Eye (tissue), 1 donor: ENCODE data around the gene FAM149B1.
"Not testable (repeated sequence)": the region's sequence is repeated elsewhere in the genome, so short reads cannot be mapped to it uniquely, and the experiment has no call there.

Source experiments
- DNase-seq: peaks from one replicate; pipeline ENCODE4 v3.0.0-alpha.2; 2015

The FAM149B1 gene

DNA sequence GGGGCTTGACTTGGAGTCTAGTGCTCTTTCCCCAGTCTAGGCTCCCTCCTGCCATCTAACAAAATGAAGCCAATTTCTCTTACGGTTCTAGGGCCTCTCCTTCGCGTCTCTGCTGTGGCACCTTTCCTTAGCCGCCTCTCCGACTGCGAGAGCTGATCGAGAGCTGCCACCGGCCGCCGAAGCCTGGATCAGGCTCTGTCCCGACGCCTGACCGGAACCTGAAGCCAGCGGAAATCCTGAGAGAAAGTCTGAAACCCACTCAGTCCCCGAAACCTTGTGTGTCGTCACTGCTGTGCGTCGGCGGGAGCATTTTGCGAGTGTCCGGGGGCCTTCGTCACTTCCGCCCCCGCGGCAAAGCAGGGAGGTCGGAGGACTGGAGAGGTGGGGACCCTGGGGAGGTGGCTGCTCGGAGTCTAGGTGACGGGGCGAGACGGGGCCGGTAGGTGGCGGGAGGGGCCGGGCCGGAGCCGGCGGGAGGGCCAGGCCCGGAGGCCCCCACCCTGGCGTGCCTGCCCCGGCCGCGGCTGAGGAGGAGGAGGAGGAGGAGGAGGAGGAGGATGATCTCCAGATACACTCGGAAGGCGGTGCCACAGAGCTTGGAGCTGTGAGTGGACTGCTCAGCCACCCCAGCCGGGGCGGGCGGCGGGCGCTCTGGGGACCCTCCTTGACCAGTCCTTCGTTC lies at the start of gene FAM149B1, which contains the start of gene ECD:
Gene FAM149B1, plus strand, starts transcription at position 337 of the 682 bp plus-strand sequence. Its CDS starts 221 bp downstream, at position 558.
Gene ECD, minus strand, starts transcription at position 226 of the 682 bp plus-strand sequence. CDS start 4,071 bp downstream, outside the sequence.
- peak; percentile 99 for DNase-seq

DNA sequence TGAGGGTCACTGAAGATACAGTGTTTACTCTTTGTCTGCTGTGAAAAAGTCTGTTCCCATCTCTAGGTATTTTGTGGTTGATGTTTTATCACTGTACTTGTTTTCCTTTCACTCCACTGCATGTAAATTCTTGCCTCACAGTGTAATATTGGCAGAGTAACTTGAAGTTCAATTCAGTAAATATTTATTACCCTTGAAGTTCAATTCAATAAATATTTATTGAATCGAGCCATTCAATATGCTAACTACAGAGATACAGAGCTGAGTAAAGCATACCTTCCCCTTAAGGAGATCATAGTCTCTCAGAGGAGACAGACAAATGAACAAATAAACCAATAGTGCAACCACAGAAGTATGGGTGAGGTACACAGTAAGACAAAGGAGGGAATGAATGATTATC lies 48.5 kb upstream of the FAM149B1 start:
- DNase-seq = no peak

DNA sequence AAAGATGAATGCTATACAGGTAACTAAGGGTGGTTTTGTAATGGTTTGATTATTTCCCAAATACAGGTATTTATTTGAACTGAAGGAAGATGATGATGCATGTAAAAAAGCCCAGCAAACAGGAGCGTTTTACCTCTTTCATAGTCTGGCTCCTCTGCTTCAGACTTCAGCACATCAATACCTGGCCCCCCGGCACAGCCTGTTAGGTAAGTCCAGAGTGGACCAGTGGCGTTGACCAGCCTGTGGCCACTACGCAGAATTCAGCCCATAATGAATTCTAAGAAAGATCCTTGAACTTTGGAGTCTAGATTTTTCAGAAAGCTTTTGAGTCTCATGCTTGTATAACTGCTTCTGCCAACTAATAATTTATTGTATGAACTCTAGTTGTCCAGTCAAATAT lies 48.0 kb upstream of the FAM149B1 start:
- DNase-seq = no peak

DNA sequence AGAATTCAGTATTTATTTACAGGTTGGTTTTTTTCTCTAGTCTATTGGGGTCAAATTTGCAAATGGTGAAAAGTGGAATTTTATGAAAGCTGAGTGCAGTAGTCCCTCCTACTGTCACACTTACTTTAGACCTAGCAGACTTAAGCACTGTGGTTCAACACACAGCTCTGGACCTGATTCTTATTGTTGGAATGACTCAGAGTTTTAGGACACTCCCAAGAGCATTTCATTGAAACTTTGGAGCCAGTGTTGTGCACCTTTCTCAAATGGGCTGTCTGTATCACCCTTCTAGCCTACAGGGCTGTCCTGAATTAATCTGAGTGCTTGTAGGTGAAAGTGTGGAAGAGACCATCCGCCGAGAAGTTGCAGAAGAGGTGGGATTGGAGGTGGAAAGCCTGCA lies 41.6 kb upstream of the FAM149B1 start:
- DNase-seq = no peak

DNA sequence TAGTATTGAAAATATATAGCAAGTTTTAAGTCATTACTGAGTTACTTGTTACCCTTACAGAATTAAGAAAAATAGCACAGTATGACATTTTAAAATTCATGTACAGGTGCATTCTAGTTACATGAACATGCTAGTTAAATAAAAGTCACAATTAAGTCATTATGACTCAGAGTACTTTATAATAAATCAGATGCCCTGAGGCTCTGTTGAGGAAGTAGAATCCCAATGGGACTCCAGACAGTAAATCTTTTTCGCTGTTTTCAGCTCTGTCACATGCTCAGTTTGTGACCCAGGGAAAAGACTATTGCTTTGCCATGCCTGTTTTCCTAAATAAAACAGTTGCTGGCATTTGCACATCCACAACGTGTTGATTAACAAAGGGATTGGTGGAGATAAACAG lies 36.6 kb upstream of the FAM149B1 start:
- no peak for DNase-seq

DNA sequence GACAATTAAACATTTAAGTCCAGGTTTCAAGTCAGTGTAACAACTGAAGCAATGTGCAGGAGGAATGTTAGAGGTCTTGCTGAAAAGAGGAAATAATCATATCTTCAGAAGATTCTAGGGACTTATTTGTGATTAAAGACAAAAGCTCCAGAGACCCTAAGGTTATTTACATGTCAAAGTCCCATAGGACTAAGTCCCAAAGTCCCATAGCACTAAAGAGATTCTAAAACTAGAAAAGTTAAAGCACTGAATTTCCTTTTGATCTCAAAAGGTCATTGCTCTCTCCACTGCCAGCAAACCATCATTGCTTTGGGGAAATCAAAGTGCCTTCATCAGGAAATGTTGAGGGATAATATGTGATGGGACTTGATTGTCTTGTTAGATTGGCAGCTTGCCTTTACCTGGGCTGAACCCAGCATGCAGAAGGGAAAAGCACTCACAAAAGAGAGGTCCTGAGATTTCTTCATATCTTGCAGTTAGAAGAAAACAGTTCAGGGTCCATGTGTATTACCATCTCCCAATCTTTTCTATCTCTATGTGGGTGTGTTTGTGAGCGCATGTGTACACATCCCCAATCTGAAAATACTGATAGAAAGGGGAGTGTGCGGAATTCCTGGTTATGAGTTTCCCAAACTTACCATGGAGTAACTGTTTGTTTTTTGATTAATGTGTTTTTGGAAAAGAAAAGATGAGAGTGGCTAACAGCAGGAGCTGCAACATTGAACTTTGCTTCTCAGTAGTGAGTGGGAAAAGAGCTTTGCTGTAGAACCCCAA lies 35.8 kb upstream of the FAM149B1 start:
- no peak for DNase-seq

DNA sequence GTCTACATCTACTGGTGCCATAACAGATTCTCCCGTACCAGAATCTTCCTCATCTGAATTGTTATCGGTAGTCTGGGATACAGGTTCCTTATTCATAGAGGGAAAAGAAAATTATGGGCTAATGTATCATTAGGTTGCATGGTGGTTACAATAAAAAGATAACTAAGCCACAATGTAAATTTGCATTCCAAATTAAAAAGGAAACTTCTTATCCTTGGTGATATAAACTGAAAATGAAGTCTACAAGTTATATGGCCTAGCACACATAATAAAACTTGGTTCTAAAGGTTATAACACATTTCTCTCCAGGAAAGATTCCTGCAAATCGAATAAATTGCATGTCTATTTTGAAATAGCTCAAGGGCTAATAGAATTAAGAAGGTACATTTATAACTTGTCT lies 33.2 kb upstream of the FAM149B1 start:
- DNase-seq = no peak

DNA sequence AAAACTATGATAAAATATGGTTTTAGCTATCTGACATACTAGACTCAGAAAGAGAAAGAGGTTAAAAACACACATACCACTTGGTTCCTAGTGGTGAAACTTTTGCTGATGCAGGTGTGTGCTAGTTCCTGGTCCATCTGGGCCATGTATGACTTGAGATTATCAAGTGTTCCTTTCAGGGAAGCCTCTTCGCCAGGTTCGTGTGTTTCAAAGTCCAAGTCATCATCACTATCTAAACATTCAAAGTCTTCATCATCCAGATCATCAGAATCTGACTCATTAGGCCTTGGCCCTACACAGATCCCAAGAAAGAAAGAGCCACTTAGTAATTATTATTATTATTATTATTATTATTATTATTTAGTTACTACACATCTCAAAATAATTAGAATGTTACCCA lies 31.3 kb upstream of the FAM149B1 start:
- no peak for DNase-seq

DNA sequence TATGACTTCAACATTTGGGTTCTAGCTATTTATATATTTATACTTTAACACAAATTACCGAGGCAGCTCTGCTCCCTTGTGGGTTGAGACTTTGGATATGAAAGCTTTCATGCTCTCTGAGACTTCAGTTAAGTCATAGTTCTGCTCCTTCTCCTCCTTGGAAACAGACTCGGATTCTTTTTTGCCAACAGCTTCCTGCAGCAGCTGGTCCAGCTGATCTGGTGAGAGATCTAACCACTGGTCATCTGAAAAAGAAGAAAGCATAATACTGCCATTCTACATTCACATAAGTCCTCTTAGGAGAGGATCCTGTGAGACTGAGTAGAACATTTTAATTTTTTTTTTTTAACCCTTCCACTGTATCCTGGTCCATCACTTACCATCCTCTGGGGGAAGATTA lies 28.7 kb upstream of the FAM149B1 start:
- DNase-seq = no peak

DNA sequence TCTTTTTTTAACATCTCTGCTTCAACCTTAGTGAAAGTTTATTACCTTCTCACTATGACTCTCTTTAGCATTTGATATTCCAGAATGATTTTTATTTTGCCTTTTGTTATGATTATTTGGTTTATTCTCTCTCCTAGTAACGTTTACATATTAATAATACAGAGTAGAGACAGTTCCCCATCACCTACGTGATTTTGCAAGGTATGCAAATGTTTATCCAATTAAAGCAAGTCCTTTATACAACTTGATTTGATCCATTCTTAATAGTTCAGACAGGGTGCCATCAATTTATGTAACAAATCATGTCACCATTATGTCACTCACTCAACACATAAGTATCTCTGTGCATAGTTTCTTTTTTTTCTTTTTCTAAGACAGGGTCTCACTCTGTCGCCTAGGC lies 26.3 kb upstream of the FAM149B1 start:
- DNase-seq = no peak

DNA sequence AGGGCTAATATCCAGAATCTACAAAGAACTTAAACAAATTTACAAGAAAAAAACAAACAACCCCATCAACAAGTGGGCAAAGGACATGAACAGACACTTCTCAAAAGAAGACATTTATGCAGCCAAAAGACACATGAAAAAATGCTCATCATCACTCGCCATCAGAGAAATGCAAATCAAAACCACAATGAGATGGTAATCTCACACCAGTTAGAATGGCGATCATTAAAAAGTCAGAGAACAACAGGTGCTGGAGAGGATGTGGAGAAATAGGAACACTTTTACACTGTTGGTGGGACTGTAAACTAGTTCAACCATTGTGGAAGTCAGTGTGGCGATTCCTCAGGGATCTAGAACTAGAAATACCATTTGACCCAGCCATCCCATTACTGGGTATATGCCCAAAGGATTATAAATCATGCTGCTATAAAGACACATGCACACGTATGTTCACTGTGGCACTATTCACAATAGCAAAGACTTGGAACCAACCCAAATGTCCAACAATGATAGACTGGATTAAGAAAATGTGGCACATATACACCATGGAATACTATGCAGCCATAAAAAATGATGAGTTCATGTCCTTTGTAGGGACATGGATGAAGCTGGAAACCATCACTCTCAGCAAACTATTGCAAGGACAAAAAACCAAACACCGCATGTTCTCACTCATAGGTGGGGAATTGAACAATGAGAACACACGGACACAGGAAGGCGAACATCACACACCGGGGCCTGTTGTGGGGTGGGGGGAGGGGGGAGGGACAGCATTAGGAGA lies 17.1 kb upstream of the FAM149B1 start:
- DNase-seq = not testable (repeated sequence)

DNA sequence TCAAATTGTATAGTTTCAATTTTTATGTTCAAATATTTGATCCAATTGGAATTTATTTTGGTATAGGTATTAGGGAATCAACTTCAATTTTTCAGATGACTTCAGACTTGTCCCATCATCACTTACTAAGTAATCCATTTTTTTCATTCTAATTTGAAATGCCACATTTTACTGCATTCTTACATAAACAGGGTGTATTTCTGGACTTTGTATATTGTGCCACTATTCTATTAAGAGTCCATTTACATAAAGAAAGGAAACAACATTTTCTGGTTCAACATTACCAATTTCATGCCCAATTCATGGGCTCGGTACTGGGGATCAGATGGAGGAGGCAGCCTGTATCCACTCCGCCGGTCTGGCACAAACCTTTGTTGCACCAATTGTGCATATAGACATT lies 15.9 kb upstream of the FAM149B1 start:
- no peak for DNase-seq

DNA sequence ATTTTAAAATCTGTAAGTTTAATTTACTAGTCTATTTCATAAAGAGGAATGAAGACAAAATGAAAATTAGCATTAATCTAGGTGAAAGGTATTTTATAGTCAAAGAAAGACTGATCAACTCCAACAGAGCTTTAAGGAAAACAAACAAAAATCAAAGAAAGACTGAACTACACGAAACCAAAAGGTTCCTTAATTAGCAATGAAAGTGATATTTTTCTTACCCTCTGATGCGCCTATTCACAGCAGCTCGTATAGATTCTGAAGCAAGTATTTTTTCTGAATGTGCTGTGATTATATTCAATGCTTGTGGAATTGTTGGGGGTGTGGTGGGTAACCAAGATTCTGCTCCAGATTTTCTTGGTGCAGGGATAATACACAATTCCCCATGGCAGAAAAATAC lies 11.9 kb upstream of the FAM149B1 start:
- DNase-seq = no peak

DNA sequence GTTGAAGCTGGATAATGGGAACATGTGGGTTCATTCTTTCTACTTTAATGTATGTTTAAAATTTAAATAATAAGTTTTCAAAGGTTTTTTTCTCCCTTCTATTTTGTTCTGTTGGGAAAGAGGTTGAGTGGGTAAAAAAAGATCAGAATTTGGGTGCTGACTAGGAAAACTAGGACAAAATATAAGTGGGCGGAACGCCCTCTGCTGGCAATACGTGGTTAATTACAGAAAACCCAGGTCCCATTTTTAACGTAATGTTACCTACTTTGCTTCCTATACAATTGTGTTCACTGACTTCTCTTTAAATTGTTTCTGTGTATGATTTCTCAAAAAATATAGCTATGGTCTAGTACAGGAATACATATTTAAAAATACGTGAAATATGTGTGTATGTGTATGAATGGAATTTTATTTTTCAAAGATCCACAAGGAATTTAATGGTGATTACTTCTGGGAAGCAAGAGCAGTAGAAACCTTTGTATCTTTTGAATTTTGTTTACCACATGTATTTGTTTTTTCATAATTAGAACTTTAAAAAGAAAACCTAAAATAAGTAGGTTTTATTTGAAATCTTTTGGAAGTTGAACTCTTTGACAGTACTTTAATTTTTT lies 8.8 kb upstream of the FAM149B1 start:
- DNase-seq = peak; percentile 78

DNA sequence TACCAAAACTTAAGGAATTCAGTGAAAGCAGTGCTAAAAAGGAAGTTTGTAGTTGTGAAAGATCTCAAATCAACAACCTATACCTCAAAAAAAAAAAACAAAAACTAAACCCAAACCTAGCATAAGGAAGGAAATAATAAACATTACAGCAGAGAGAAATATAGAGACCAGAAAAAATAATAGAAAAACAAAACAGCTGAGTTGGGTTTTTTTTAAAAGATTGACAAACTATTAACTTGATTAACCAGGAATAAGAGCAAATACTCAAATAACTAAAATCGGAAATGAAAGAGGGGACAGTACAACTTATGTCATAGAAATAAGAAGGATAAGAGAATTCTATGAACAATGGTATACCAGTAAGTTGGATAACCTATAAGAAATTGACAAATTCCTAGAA lies 6.8 kb upstream of the FAM149B1 start:
- no peak for DNase-seq

DNA sequence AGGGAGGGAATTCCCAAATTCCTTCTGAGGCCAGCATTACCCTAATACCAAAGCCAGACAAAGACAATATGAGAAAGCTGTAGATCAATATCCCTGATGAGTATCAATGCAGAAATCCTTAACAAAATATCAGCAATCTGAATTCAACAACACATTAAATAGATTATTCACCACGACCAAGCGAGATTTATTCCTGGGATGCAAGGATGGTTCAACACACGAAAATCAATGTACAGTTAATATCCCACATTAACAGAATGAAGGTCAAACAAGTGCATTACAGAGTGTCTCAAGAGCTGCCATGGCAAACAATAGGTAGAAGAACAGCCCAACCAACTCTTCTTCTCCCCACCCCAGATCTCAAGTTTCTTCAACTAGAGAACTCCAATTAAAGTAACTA lies 6.3 kb upstream of the FAM149B1 start:
- no peak for DNase-seq

DNA sequence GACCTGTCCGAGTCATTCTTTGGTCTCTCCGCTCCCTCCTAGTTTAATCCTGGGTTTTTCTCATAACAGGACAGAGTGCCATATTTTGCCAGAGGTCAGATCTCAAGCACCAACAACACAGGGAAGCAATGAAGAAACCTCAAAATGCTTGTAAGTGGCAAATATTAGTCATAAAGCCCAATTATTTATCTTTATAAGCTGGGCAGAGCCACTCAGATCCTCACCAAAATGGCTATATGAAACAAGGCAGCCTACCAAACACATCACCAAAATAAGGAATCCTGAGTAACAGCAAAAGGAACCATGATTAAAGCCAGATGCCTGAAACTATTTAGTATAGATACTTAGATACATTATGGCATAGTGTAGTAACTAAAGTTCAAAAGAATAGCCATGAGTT lies 4.8 kb upstream of the FAM149B1 start:
- DNase-seq = no peak

DNA sequence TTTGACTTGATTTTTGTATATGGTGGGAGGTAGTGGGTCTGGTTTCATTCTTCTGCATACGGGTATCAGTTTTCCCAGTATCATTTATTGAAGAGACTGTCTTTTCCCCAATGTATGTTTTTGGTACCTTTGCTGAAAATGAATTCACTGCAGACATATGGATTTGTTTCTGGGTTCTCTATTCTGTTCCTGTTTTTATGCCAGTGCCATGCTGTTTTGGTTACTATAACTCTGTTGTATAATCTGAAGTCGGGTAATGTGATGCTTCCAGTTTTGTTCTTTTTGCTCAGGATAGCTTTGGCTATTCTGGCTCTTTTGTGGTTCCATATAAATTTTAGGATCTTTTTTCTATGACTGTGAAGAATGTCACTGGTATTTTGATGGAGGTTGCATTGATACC lies 947 bp upstream of the FAM149B1 start:
- DNase-seq = no peak

DNA sequence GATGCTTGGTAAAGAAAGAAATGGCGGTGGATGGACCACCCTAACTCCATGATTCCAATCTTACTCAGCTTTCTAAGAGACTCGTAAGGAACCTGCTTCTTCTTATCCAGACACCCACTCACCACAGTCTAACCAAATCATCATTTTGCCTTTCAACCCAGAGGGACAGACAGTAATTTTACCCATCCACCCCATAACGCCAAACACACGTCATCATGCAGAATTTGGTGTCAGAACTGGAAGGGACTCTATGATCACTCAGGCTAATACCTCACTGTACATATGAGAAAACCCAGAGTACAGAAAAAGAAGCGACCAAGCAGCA lies 499 bp upstream of the FAM149B1 start:
- DNase-seq = no peak

DNA sequence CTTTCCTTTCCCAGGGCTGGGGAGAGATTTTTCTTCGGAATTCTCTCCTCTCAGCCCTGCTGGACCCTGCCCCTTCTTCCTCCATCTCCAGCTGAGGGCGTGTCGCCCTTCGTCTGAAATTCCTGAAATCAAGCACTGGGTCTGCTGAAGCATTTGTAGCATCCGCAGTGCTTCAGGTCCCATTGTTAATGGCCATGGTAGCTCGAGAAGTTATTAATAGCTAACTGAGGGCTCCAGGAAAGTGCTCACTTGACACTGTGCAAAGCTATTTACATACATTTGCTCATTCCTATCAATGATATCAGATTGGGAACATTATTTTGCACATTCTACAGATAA lies 515 bp downstream of the FAM149B1 start:
- no peak for DNase-seq

DNA sequence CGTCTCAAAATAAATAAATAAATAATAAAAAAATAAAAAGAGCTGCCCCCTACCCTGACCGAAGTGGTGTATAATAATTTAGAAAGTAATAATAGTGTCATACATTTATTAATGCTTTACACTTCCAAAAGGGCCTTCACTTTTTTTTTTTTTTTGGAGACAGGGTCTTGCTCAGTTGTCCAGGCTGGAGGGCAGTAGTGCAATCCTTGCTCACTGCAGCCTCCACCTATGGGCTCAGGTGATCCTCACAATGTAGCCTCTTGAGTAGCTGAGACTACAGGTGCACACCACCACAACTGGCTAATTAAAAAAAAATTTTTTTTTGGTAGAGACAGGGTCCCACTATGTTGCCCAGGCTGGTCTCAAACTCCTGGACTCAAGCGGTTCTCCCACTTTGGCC lies 1.4 kb downstream of the FAM149B1 start:
- peak; percentile 4 for DNase-seq

DNA sequence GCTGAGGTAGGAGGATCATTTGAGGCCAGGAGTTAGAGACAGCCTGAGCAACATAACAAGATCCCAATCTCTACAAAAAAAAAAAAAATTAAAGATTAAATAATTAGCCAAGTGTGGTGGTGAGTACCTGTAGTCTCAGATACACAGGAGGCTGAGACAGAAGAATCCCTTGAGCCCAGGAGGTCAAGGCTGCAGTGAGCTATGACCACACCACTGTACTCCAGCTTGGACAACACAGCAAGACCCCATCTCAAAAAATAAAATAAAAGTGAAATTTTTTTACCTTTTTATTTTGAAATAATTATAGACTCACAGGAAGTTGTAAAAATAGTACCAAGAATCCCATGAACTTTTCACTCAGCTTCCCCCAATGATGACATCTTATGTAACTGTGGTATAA lies 4.9 kb downstream of the FAM149B1 start:
- no peak for DNase-seq

DNA sequence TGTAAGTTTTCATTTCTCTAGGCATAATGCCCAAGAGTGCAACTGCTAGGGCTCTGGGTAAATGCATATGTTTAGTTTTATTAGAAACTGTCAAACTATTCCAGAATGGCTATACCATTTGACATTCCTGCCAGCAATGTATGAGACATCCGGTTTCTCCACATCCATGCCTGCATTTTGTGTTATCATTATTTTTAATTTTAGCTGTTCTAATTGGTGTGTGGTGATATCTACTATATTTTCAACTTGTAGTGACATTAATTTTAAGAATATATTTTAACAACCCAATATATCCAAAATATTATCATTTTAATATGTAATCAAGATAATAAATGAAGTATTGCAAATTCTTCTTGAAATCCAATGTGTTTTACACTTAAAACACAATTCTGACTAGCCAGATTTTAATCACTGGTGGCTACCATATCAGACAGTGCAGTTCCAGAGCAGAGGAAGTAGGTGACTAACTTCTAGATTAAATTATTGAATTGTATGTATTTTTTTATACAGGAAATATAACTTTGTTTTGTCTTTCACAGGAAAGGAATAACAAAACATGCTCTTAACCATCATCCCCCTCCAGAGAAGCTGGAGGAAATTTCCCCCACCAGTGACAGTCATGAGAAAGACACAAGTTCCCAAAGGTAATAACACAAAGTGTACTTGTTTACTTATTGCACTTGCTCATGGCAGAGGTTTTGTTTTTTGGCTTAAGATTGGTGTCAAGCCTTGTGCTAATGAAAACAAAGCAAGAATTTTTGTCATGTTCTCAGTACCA lies 6.4 kb downstream of the FAM149B1 start:
- no peak for DNase-seq
